ENCODE measurements around the gene RNF149.

RNF149 gene

DNA sequence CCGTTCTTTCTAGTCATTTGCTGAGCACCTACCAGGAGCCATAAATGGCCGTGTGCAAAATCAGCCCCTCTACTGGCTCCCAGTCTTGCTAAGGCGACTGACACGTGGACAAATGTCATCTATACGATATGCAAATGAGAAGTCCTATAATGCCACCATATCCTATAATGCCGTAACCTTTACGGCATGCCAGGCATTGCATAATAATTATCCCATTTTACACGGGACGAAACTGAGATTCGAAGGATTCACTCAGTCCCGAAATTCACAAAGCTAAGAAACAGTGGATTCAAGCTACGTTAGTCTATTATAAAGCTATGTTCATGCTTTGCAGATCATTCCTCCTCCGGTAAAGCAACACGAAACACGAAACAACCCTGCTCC is 34.1 kb upstream of the RNF149 start:
- no peak overlapping the region for H3K4me3 Mint-ChIP-seq
- DNase-seq (no peak), ATAC-seq (replicated peaks) (no peak)
- no peaks in the 10 kb centered on the region for H3K9me3 Mint-ChIP-seq
- H3K36me3 Mint-ChIP-seq (ENCODE audit: insufficient read depth), result no peaks in the 10 kb centered on the region
- H3K27me3 Mint-ChIP-seq, result no peaks in the 10 kb centered on the region
- H3K27ac Mint-ChIP-seq, result no peak overlapping the region
- peaks cover 13 to 19% of the 10 kb centered on the region in 2 donors for H3K4me1 Mint-ChIP-seq (ENCODE audit: low read depth in 2 of 2)

DNA sequence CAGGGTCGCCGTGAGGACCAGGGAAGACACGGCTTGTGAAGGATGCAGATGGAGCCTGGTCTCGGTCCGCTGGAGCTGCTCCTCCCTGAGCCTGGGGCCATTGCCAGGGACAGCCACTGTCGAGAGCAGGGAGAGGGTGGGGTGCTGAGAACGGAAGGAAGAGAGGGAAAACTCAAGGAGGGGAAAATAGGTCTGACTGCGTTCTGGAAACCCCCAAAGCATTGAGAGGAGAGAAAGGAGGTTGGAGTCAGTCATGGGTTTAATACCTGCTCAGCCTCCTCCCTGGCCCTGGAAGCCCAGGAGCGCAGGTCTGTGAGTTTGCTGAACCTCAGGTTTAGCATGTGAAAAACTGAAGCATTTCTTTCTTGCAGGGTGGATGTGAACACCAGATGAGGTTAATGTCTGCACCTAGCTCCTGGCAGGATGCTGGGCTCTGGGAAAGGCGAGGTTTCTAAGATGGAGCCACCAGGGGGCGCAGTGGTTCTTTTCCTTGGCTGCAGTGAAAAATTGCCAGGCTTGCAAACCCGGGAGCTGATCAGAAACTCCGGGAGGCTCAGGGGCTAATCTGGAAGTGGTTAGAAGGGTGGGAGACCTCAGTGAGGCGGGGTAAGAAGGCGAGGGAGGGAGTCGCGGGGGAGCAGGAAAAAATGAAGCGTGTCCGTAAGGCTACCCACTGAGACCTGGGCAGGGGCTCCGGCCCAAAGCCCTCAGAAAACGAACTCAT is 33.6 kb upstream of the RNF149 start:
- Mint-ChIP-seq H3K36me3 (ENCODE audit: insufficient read depth) (no peaks in the 10 kb centered on the region), H3K4me1 (ENCODE audit: low read depth in 2 of 2) (peaks cover 13 to 22% of the 10 kb centered on the region in 2 donors), H3K27ac (peak overlapping the region; percentile 19 to 28), H3K9me3 (no peaks in the 10 kb centered on the region), H3K4me3 (peak overlapping the region; percentile 11 to 60), H3K27me3 (no peaks in the 10 kb centered on the region)
- peak; percentile 58 for ATAC-seq (replicated peaks)
- DNase-seq, result peak; percentile 61 to 69 (median 62)

DNA sequence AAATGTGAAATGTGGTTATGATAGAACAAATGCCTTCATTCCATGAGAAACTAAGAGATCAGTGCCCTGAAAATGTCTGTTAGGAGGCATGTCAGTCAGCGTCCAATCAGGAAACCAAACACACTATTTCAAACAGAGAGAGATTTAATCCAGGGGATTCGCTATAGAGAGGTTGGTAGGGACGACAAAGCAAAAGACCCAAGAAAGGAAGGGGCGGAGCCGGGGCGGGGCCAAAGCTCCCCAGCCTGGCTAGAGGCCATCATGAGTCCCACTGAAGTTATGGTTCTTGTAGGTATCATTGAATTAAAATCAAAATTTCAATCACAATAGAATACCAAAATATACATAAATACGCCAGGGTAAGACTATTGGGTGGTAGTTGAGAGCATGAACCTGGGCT is 32.9 kb upstream of the RNF149 start:
- Mint-ChIP-seq H3K9me3 (no peaks in the 10 kb centered on the region), H3K36me3 (ENCODE audit: insufficient read depth) (no peaks in the 10 kb centered on the region), H3K27ac (peak overlapping the region; percentile 19 to 28), H3K4me1 (ENCODE audit: low read depth in 2 of 2) (peaks cover 13 to 24% of the 10 kb centered on the region in 2 donors), H3K27me3 (no peaks in the 10 kb centered on the region), H3K4me3 (peak overlapping the region; percentile 11 to 60)
- peak; percentile 27 for ATAC-seq (replicated peaks)
- DNase-seq, result no peak

DNA sequence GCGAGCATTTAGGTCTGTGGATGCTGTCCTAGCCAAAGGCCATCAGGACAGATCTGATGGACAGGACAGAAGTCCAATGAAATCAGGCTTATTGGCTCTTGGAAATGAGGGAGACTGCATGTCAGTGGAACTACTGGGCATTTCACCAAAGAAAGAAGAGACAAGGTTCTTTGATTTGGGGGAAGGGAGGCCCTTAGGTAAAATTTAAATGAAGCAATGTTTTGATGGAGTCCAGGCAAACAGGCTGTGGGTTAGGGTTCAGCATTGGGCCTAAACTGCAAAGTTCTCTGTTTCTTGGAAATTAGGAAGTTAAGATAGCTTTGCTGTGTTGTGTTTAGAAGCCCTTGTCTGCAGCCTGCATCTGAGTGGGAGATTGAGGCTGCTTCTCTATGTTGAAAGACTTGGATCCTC is 31.6 kb upstream of the RNF149 start:
- ATAC-seq (replicated peaks) (no peak), DNase-seq (no peak)
- H3K9me3 Mint-ChIP-seq, result no peaks in the 10 kb centered on the region
- no peak overlapping the region for H3K4me3 Mint-ChIP-seq
- peaks cover 13 to 24% of the 10 kb centered on the region in 2 donors for H3K4me1 Mint-ChIP-seq (ENCODE audit: low read depth in 2 of 2)
- no peaks in the 10 kb centered on the region for H3K36me3 Mint-ChIP-seq (ENCODE audit: insufficient read depth)
- H3K27me3 Mint-ChIP-seq, result no peaks in the 10 kb centered on the region
- no peak overlapping the region for H3K27ac Mint-ChIP-seq

DNA sequence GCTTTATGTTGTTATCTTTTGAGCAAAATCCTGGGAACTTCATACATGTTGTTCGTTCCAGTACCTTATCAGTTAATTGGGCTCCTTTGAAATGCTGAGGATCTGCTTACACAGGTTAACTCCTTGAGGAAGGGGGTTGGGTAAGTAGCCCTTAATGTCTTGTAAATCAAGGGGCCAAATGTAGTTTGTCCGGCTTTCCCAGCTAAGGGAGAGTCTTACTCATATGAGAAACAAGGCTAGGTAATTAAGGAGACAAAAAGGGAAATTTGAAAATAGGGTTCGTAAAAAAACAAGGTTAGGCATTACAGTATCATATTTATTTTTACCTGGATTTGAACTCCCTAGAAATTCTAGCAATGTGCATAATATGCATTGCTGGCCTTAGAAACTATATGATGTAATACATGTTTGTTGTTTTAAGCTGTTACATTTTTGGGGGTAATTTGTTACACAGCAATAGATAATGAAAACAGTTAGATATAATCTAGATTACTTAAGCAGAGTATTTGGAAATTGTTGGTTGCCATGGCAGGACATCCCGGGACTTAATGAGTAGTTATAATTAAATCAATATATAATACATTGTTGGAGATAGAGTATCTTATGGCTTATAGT is 30.9 kb upstream of the RNF149 start:
- H3K4me1 Mint-ChIP-seq (ENCODE audit: low read depth in 2 of 2), result peaks cover 13 to 24% of the 10 kb centered on the region in 2 donors
- H3K27me3 Mint-ChIP-seq, result no peaks in the 10 kb centered on the region
- no peak overlapping the region for H3K27ac Mint-ChIP-seq
- DNase-seq (no peak), ATAC-seq (replicated peaks) (no peak)
- H3K36me3 Mint-ChIP-seq (ENCODE audit: insufficient read depth), result no peaks in the 10 kb centered on the region
- H3K9me3 Mint-ChIP-seq, result no peaks in the 10 kb centered on the region
- no peak overlapping the region for H3K4me3 Mint-ChIP-seq

DNA sequence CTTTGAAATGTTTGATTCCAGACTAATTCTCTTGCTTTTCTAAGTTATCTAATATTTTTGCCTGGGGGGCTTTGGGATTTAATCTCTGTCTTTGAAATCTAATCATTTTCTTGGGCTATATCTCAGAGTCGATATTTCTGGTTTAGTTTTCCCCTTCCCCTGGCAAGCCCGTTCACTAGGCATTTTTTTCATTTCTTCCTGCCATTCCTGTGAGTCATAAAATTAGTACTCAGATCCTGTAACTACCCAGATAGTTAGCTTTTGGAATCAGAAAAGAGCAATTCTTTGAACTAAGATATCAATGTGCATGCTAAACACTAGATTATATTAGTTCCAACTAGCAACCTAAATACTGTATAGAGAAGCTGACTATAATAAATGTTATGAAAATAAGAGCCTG is 29.4 kb upstream of the RNF149 start:
- peaks cover 11 to 24% of the 10 kb centered on the region in 2 donors for H3K4me1 Mint-ChIP-seq (ENCODE audit: low read depth in 2 of 2)
- DNase-seq (no peak), ATAC-seq (replicated peaks) (no peak)
- no peaks in the 10 kb centered on the region for H3K27me3 Mint-ChIP-seq
- H3K36me3 Mint-ChIP-seq (ENCODE audit: insufficient read depth), result no peaks in the 10 kb centered on the region
- no peaks in the 10 kb centered on the region for H3K9me3 Mint-ChIP-seq
- no peak overlapping the region for H3K4me3 Mint-ChIP-seq
- no peak overlapping the region for H3K27ac Mint-ChIP-seq

DNA sequence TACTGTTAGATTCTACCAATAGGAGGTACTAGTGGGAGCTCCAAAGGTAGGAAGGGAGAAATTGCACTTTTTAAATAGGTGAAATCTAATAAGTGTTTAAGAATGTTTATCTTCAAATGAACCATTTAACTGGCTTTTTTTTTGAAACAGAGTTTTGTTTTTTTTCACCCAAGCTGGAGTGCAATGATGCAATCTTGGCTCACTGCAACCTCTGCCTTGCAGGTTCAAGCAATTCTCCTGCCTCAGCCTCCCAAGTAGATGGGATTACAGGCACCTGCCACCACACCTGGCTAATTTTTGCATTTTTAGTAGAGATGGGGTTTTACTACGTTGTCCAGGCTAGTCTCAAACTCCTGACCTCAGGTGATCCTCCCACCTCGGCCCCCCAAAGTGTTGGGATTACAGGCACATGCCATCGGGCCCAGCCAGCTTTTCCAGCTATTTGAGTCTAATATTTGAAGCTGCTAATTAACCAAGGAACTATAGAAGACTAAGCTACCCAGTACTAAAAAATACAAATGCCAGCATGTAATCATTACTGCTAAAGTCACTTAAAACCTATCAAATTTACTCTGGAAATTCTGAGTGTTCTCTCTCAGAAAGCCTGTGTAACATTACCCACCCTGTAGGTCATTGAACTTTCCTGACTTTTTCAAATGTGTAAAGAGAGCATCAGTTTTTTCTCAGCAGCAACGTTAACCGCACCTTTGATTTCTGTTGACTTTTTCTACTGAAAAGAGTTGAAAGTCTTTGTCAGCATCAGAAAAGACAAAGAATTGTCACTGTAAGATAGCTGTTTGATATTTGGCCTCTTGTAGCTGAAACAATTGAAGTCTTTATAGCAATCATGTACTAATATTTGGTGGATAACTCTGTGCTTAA is 24.6 kb upstream of the RNF149 start:
- no peaks in the 10 kb centered on the region for H3K27me3 Mint-ChIP-seq
- H3K36me3 Mint-ChIP-seq (ENCODE audit: insufficient read depth), result no peaks in the 10 kb centered on the region
- H3K4me1 Mint-ChIP-seq (ENCODE audit: low read depth in 2 of 2), result peaks cover 14 to 20% of the 10 kb centered on the region in 2 donors
- no peak overlapping the region for H3K4me3 Mint-ChIP-seq
- no peaks in the 10 kb centered on the region for H3K9me3 Mint-ChIP-seq
- ATAC-seq (replicated peaks), result no peak
- DNase-seq, result no peak
- no peak overlapping the region for H3K27ac Mint-ChIP-seq

DNA sequence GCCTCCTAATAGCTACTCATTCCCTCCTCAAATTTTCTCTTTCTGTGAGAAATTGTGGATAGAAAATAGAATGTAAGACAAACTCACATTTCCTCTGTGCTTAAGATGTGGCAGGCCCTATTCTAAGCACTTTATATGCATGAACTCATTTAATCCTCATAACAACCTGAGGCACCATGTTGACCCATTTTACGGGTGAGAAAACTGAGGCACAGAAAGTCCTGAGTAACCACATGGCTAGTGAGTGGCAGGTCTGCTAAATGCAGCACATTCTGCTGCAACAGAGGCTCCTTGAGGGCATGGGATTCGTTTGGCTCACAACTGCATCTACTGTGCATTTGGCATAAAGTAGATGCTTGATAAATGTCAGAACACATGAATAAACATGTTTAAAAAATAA is 22.7 kb upstream of the RNF149 start:
- no peak for ATAC-seq (replicated peaks)
- Mint-ChIP-seq H3K4me1 (ENCODE audit: low read depth in 2 of 2) (peaks cover 14 to 15% of the 10 kb centered on the region in 2 donors), H3K9me3 (no peaks in the 10 kb centered on the region), H3K27me3 (no peaks in the 10 kb centered on the region), H3K27ac (peak overlapping the region in 1 of 2 donors; percentile 45), H3K4me3 (peak overlapping the region in 1 of 2 donors; percentile 38), H3K36me3 (ENCODE audit: insufficient read depth) (no peaks in the 10 kb centered on the region)
- no peak for DNase-seq

DNA sequence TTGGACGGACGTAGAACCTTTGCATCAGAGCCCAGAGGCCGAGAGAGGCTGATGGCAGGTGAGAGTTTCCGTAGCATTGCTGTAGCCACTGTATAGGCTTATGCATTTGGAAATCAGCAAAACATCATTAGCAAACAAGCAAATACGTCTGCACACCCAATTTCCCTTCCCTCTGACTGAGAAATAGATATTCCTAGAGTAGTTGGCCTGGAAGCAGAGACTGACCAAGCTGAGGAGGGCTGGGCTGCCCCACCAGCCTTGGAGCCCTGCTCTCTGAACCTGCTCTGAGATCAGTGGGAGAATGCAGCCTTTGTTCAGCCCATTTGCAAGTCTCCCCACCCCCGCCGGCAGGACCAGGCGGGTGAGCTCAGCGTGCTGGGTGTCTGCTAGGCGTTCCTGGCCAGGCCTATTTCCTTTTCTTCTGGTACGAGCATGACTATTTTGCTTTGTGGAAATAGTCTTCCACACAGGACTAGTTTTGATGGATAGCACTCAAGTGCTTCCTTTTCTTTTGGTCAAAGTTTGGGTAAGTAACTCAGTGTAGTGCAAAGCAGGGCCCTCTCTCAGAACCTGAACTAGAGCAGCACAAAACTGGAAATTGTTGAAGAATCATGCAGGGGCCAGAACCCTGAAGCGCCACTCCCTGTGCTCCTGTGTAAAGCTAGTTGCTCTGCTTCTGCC is 21.9 kb upstream of the RNF149 start:
- Mint-ChIP-seq H3K27ac (no peak overlapping the region), H3K4me3 (peak overlapping the region; percentile 18 to 38), H3K36me3 (ENCODE audit: insufficient read depth) (no peaks in the 10 kb centered on the region), H3K27me3 (no peaks in the 10 kb centered on the region), H3K9me3 (no peaks in the 10 kb centered on the region), H3K4me1 (ENCODE audit: low read depth in 2 of 2) (peaks cover 14 to 15% of the 10 kb centered on the region in 2 donors)
- DNase-seq (no peak), ATAC-seq (replicated peaks) (peak; percentile 14)

DNA sequence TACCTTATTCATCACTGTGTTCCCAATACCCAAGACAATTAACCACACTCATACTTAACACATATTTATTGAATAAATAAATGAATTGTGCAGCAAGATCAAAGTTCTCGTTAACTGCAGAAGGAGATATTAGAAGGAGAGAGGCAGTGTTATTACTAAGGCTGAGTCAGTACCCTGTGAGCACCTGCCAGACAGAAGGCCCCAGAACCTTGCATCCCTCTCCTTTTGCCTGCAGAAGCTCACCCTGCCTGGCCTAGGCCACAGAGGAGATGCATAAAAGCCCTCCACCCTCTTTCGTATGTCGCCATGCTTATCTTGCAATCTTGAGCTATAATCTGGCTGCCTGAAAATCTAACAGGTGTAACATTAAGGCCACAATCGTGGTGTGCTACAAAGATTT is 20.5 kb upstream of the RNF149 start:
- DNase-seq, result no peak
- Mint-ChIP-seq H3K9me3 (no peaks in the 10 kb centered on the region), H3K27ac (no peak overlapping the region), H3K4me1 (ENCODE audit: low read depth in 2 of 2) (peaks cover 14 to 15% of the 10 kb centered on the region in 2 donors), H3K4me3 (no peak overlapping the region), H3K27me3 (no peaks in the 10 kb centered on the region), H3K36me3 (ENCODE audit: insufficient read depth) (no peaks in the 10 kb centered on the region)
- ATAC-seq (replicated peaks), result peak; percentile 55

DNA sequence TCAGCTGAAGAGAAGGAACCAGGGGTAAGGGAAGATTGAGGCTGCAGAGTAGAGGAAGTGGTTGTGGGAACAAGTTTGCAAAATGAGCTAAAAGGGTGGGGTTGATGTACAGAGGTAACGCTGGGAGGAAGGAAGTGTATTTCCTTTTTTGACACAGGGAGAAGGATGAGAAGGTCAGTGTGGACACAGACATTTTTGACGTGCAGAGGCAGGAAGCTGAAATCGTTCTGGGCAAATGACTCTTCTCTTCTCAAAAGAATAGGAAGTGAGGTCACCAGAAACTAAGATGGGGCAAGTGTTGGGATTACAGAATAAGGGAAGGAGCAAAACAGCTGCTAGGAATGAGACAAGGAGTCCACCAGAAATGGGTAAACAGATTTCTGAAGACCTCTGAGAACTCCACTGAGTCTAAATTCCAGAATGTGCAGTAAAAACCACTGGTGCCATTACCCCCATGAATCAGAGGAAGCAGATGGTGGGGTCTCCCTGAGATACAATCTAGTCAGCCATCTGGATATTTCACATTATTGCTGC is 20.0 kb upstream of the RNF149 start:
- H3K36me3 Mint-ChIP-seq (ENCODE audit: insufficient read depth), result no peaks in the 10 kb centered on the region
- no peak for DNase-seq

DNA sequence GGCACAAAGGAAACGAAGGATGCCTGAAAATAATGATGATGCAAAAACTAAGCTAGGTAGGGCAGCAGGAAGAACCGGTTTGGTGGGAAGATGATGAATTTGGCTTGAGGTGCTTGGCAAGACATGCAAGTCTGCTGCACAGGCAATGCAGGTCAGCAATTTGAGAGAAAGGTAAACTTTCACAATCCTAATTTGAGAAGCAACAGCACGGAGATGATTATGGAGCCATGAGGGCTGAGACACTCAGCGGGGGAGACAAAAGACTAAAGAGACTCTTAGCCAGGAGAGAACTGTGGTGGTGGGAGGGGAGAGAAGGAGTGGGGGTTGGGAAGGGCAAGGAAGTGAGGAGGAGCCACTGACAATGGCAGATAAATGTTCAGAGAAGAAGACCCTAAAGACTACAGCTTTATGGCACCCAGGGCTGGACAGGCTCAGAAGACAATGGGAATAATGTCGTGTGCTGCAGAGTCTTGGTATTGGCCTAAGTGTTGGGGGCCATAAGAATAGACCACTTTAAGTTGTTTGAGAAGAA is 19.4 kb upstream of the RNF149 start:
- Mint-ChIP-seq H3K4me1 (ENCODE audit: low read depth in 2 of 2) (peaks cover 14 to 15% of the 10 kb centered on the region in 2 donors), H3K27ac (no peak overlapping the region), H3K9me3 (no peaks in the 10 kb centered on the region), H3K36me3 (ENCODE audit: insufficient read depth) (no peaks in the 10 kb centered on the region), H3K4me3 (no peak overlapping the region), H3K27me3 (no peaks in the 10 kb centered on the region)
- DNase-seq (no peak), ATAC-seq (replicated peaks) (peak; percentile 4)

More for the DNA sequence above, 20.0 kb upstream of the RNF149 start:
- Mint-ChIP-seq H3K4me3 (no peak overlapping the region), H3K9me3 (no peaks in the 10 kb centered on the region), H3K4me1 (ENCODE audit: low read depth in 2 of 2) (peaks cover 14 to 15% of the 10 kb centered on the region in 2 donors), H3K27me3 (no peaks in the 10 kb centered on the region), H3K27ac (no peak overlapping the region)
- ATAC-seq (replicated peaks), result peak; percentile 86

DNA sequence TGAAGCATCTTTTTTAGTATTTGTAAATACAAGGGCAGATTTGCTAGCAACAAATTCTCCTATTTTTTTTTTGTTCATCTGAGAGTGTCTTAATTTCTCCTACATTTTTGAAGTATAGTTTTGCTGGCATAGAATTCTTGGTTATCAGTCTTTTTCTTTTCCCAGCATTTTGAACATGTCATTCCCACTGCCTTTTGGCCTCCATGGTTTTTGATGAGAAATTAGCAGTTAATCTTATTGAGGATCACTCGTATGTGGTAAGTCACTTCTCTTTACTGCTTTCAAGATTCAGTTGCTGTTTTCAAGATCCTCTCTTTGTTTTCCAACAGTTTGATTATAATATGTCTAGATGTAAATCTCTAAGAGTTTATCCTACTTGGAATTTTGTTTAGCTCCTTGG is 16.9 kb upstream of the RNF149 start:
- DNase-seq, result no peak
- H3K4me3 Mint-ChIP-seq, result no peak overlapping the region
- H3K4me1 Mint-ChIP-seq (ENCODE audit: low read depth in 2 of 2), result peaks cover 5 to 7% of the 10 kb centered on the region in 2 donors
- no peaks in the 10 kb centered on the region for H3K27me3 Mint-ChIP-seq
- H3K9me3 Mint-ChIP-seq, result no peaks in the 10 kb centered on the region
- ATAC-seq (replicated peaks), result no peak
- no peaks in the 10 kb centered on the region for H3K36me3 Mint-ChIP-seq (ENCODE audit: insufficient read depth)
- no peak overlapping the region for H3K27ac Mint-ChIP-seq
